ENCODE results near the gene CYP3A4. TPM values are rescaled to one million over a fixed set of nuclear protein-coding genes. Genes with fewer than 3 reads are reported as not detected.
"Not testable (repeated sequence)": the region's sequence is repeated elsewhere in the genome, so short reads cannot be mapped to it uniquely, and the experiment has no call there.

The CYP3A4 gene
- total RNA-seq, 1 experiment from 2014 or later: 0.11 TPM

DNA sequence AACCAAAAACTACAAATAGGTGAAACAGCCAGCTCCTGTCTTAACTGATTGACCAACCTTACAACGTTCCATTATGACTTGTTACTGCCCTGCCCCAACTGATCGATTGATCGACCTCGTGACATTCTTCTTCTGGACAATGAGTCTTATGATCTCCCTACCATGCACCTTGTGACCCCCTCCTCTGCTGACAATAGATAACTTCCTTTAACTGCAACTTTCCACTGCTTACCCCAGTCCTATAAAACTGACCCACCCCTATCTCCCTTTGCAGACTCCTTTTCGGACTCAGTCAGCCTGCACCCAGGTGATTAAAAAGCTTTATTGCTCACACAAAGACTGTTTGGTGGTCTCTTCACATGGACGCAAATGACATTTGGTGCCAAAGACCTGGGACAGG is 60.8 kb downstream of the CYP3A4 start:
- DNase-seq (ENCODE audit: low read depth): not testable (repeated sequence)

GRCh38 chr7:99720800-99721595 is 63.0 kb downstream of the CYP3A4 start:
- no peak for DNase-seq (ENCODE audit: low read depth)

DNA sequence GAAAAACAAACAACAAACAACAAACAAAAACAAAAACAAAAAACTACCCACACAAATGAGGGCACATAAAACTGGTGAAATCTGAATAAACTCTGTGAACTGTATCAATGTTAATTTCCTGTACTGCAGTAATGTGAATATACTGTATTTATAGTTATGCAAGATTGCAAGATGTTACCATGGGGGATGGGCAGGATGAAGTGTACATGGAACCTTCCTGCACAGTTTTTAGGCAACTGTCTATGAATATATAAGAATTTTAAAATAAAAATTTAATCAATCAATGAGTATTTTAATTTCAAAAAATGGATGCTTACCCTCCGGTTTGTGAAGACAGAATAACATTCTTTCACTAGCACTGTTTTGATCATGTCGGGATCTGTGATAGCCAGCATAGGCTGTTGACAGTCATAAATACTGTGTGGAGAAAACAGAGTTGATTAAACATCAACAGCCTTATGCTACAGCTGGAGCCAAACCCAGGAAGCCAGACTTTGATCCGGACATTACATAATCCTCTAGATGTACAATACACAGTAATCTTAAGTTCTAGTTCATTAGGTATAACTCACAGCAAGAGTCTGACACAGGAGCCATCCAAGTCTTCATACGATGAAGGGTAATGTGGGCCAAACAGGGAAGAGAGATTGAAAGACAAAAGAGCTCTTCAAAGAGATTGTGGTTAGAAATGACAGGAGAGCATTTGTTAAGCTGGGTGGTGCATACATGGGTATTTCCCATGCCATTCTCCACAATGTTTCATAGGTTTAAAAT is 63.8 kb downstream of the CYP3A4 start:
- no peak for DNase-seq (ENCODE audit: low read depth)

DNA sequence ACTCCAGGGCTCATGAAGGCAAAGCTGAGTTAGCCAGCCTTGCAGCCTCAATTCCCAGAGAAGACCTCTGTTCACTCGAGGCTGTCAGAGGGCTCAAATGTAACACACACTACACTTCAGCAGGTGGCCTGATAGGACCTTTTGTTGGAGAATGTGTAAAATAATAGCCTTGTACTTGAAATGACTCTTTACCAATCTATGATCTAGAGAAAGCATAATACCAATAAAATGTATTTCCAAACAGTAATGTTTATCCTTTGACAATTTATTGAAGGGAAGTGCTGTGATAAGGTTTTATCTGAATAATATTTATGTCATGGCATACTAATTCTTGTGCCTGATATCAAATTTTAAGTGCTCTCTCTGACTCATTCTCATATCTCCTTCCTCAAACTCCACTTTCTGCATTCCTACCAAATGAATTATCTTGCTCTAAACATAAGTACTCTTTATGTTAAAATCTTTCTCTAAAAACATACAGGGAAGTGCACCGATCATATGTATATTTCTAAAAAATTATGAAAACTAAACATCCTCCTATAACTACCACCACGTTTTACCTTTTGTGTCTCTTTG is 69.9 kb downstream of the CYP3A4 start:
- no peak for DNase-seq (ENCODE audit: low read depth)

GRCh38 chr7:99709838-99710578 is 74.0 kb downstream of the CYP3A4 start:
- no peak for DNase-seq (ENCODE audit: low read depth)

DNA sequence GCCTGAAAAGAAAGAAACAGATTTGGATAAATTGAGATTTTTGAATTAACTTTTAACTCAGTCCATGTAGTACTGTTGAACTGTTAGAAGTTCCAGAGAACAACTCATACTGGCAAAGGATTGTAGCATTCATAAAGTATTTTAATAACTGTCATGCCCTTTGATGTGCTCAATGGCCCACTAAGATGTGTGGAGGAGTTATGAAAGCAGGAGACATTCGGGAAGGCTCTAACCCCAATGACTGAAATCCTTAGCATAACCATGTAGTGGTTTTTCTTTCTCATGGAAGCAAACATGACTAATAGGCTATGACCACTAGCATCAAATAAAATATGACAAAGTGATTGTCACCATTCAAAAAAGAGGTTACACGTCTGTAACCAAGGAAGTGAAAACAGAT is 74.7 kb downstream of the CYP3A4 start:
- DNase-seq (ENCODE audit: low read depth): no peak

DNA sequence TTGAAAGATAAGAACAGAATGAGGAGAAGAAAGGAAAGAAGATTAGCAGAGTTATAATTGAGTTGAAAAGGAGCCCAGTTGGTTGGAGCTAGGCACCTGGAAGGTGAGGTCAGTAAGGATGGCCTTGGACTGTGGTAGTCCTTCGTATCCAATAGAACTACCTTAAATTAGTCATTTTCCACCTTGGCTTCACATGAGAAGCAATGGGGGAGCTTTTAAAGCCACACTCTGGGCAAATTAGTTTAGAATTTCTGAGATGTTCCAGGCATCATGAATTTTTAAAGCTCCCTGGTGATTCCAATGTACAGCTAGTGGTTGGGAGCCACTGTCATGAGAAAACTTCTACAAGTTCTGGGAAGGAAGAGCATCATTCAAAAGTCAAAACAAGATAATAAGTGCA is 76.9 kb downstream of the CYP3A4 start:
- DNase-seq (ENCODE audit: low read depth): no peak

Other genes with a start within 250 kb of the CYP3A4 start
- gene FAM200A, start 232.1 kb downstream of the CYP3A4 start, total RNA-seq (2014; rRNA removed; shearing (Covaris generic)): 18.7 and 22.4 TPM in 2 replicates
- 89.1 and 116 TPM in 2 replicates for gene ZNF655, start 225.5 kb downstream of the CYP3A4 start, total RNA-seq (2014; rRNA removed; shearing (Covaris generic))
- gene TMEM225B, start 185.9 kb downstream of the CYP3A4 start, total RNA-seq (2014; rRNA removed; shearing (Covaris generic)): 0.69 TPM in 1 of 2 replicates, not detected in the other
- 19.6 and 20.5 TPM in 2 replicates for gene ZSCAN25, start 167.2 kb downstream of the CYP3A4 start, total RNA-seq (2014; rRNA removed; shearing (Covaris generic))
- 0.12 and 0.57 TPM in 2 replicates for gene CYP3A5, start 104.2 kb downstream of the CYP3A4 start, total RNA-seq (2014; rRNA removed; shearing (Covaris generic))
- not detected in 2 replicates for gene CYP3A7, start 49.0 kb downstream of the CYP3A4 start, total RNA-seq (2014; rRNA removed; shearing (Covaris generic))
- not detected in 2 replicates for gene CYP3A43, start 43.8 kb upstream of the CYP3A4 start, total RNA-seq (2014; rRNA removed; shearing (Covaris generic))
- not detected in 2 replicates for gene OR2AE1, start 92.8 kb upstream of the CYP3A4 start, total RNA-seq (2014; rRNA removed; shearing (Covaris generic))
- gene TRIM4, start 135.3 kb upstream of the CYP3A4 start, total RNA-seq (2014; rRNA removed; shearing (Covaris generic)): 21.0 and 24.6 TPM in 2 replicates
- gene GJC3, start 145.4 kb upstream of the CYP3A4 start, total RNA-seq (2014; rRNA removed; shearing (Covaris generic)): not detected in 2 replicates
- 0.29 and 0.74 TPM in 2 replicates for gene AZGP1, start 191.8 kb upstream of the CYP3A4 start, total RNA-seq (2014; rRNA removed; shearing (Covaris generic))
- gene ZKSCAN1, start 231.4 kb upstream of the CYP3A4 start, total RNA-seq (2014; rRNA removed; shearing (Covaris generic)): 13.9 and 14.2 TPM in 2 replicates

All from Daoy (cell line).